GM18951 (cell line): Measurements from ENCODE around the gene WNK3.

Source experiments
- POLR2A ChIP-seq: IDR thresholded peaks from 4 replicates; pipeline ENCODE4 v1.6.1; 2011; ENCODE audit warnings: mild to moderate bottlenecking; ENCODE audit not compliant: insufficient read length, insufficient read depth; ENCODE audit errors: extremely low read depth
- in situ Hi-C: fragments of 300-500 bp; cut with MboI; formaldehyde crosslinking; loops from one replicate; pipeline ENCODE4 v1.12.0; 2022; ENCODE audit warnings: low sequenced_read_pairs, mixed read lengths, inconsistent platforms; ENCODE audit not compliant: unreplicated experiment

Gene WNK3

GRCh38 chrX:54198262-54198661, 159.6 kb downstream of the WNK3 start:
- no peak for TF ChIP-seq POLR2A
- in situ Hi-C loops = no loop called here

GRCh38 chrX:54194982-54195588, 162.8 kb downstream of the WNK3 start:
- in situ Hi-C loops = no loop called here
- TF ChIP-seq POLR2A = no peak

- in situ Hi-C loops = no loop called here
- no peak for TF ChIP-seq POLR2A
These were observed 164.6 kb downstream of the WNK3 start for GRCh38 chrX:54193085-54193821.

- TF ChIP-seq POLR2A = no peak
- in situ Hi-C loops = no loop called here
These were observed 173.4 kb downstream of the WNK3 start for GRCh38 chrX:54184474-54184873.

- in situ Hi-C loops = no loop called here
- TF ChIP-seq POLR2A = peak; percentile 68
These were observed 174.8 kb downstream of the WNK3 start, which contains the start of gene FAM120C for GRCh38 chrX:54182864-54183613. FAM120C (minus strand) TSS chrX:54183254; CDS start chrX:54183198, 56 bp downstream.

- TF ChIP-seq POLR2A = peak; percentile 59
- in situ Hi-C loops = no loop called here
These were observed 175.5 kb downstream of the WNK3 start for GRCh38 chrX:54182194-54182863.

- TF ChIP-seq POLR2A = no peak
- in situ Hi-C loops = no loop called here
These were observed 176.5 kb downstream of the WNK3 start for GRCh38 chrX:54181202-54181953.

GRCh38 chrX:54180403-54180802, 177.4 kb downstream of the WNK3 start:
- TF ChIP-seq POLR2A = no peak
- in situ Hi-C loops = no loop called here

GRCh38 chrX:54178100-54178940, 179.5 kb downstream of the WNK3 start:
- in situ Hi-C loops = no loop called here

GRCh38 chrX:54177306-54177705, 180.5 kb downstream of the WNK3 start:
- in situ Hi-C loops = no loop called here

More at GRCh38 chrX:54178100-54178940, 179.5 kb downstream of the WNK3 start:
- no peak for TF ChIP-seq POLR2A

GRCh38 chrX:54173791-54174190, 184.1 kb downstream of the WNK3 start:
- in situ Hi-C loops = no loop called here

More at GRCh38 chrX:54177306-54177705, 180.5 kb downstream of the WNK3 start:
- no peak for TF ChIP-seq POLR2A

GRCh38 chrX:54172455-54172854, 185.4 kb downstream of the WNK3 start:
- no peak for TF ChIP-seq POLR2A
- in situ Hi-C loops = no loop called here

More at GRCh38 chrX:54173791-54174190, 184.1 kb downstream of the WNK3 start:
- no peak for TF ChIP-seq POLR2A
